Dermis microvascular lymphatic vessel endothelial cell (primary cell): ENCODE results near the gene TRIM44. TPM values are rescaled to one million over a fixed set of nuclear protein-coding genes. Genes with fewer than 3 reads are reported as not detected.
"Not testable (repeated sequence)": the region's sequence is repeated elsewhere in the genome, so short reads cannot be mapped to it uniquely, and the experiment has no call there.

ENCODE experiments used
- DNase-seq, 2 donors: peaks; one replicate each; pipeline versions ENCODE4 v3.0.0 to v3.0.0-alpha.2; 2010; ENCODE audit warnings: low read depth in 2 of 2
- total RNA-seq: library from RNA; depleted of rRNA; stranded (reverse); fragments of >200 nt; gene quantifications from 2 replicates; pipeline ENCODE4 v1.2.1, GENCODE V29; 2014

Gene TRIM44
- total RNA-seq, 1 donor from 2014 or later = 10.7 TPM

DNA sequence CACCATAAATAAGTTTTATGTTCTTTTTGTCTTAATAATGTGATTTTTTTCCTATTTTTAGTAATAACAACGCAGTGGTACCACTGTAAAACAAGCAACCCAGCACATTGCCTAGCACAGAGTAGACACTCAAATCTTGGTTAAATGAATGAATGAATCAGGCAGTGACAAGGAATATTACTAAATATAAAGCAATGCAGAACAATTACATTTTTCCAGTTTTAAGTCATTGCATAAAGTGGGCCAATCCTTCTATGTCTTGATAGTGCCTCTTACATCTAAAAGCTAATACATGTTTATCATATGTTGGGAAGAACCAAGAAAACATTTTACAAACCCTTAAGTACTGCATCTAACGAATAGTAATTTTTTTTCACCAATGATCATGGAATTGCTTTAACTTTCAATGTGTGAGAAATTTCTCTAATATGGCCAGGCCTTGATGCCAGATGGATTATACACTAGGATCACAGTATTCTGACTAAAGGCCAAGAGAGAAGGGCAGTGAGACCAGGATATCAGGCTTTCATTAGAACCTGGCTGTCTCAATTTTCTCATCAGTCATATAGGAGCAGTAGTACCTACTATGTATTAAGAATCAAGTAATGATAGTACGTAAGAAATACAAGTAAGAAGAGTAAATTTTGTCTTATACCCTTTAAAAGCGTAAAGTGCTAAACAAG is 88.5 kb downstream of the TRIM44 start:
- DNase-seq = no peak

- DNase-seq = peak; percentile 30 to 67
Measured at GRCh38 chr11:35751664-35752061, 89.1 kb downstream of the TRIM44 start.

- peak in 1 of 2 donors; percentile 40 for DNase-seq
Measured at GRCh38 chr11:35752115-35752514, 89.5 kb downstream of the TRIM44 start.

GRCh38 chr11:35753573-35753972 is 91.0 kb downstream of the TRIM44 start:
- DNase-seq = not testable (repeated sequence)

GRCh38 chr11:35759951-35760350 is 97.4 kb downstream of the TRIM44 start:
- DNase-seq = not testable (repeated sequence)

- DNase-seq = no peak
Measured at GRCh38 chr11:35761899-35762298, 99.3 kb downstream of the TRIM44 start.

- DNase-seq = no peak
Measured at GRCh38 chr11:35763301-35763700, 100.7 kb downstream of the TRIM44 start.

- no peak for DNase-seq
Measured at GRCh38 chr11:35763765-35764164, 101.2 kb downstream of the TRIM44 start.

- peak in 1 of 2 donors; percentile 14 for DNase-seq
Measured at GRCh38 chr11:35764417-35764816, 101.8 kb downstream of the TRIM44 start.

DNA sequence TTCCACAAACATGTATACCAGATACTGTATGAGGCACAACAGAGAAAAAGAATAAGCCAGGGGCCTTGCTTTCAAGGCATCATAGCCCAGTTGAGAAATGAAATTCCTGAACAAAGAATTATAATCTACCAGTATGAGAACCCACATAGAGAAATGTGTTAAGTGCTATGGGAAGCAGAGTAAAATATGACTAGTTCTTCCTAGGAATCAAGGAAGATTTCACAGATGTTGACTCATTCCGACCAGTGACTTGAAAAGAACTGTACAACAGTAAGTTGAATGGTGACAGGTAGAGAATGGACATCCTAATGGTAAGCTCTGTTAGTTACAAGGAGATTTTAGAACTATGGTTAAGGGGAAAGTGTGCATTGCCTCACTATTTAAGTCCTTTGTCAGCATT is 102.6 kb downstream of the TRIM44 start:
- DNase-seq = no peak

DNA sequence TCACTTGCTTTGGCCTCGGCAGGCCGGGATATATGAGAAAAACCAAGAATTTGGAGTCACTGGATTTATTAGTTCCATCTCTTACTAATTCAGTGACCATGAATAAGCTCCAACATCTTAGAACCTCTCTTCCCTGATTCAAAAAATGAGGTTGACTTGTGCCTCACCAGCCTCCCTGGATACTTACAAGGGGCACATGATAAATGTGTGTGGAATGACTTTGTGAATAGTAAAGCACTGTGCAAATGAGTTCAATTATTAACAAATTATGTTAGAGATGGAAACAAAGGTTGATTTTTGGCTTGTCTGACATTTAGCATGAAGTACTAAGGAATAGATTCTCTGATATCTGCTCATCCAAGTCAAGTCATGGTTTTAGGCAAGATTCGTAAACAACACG is 104.1 kb downstream of the TRIM44 start:
- no peak for DNase-seq

GRCh38 chr11:35770425-35770824 is 107.8 kb downstream of the TRIM44 start:
- DNase-seq = peak in 1 of 2 donors; percentile 8

- no peak for DNase-seq
Measured at GRCh38 chr11:35771722-35772121, 109.1 kb downstream of the TRIM44 start.

DNA sequence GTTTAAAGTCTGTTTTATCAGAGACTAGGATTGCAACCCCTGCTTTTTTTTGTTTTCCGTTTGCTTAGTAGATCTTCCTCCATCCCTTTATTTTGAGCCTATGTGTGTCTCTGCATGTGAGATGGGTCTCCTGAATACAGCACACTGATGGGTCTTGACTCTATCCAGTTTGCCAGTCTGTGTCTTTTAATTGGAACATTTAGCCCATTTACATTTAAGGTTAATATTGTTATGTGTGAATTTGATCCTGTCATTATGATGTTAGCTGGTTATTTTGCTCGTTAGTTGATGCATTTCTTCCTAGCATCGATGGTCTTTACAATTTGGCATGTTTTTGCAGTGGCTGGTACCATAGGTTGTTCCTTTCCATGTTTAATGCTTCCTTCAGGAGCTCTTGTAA is 114.7 kb downstream of the TRIM44 start:
- DNase-seq = not testable (repeated sequence)

DNA sequence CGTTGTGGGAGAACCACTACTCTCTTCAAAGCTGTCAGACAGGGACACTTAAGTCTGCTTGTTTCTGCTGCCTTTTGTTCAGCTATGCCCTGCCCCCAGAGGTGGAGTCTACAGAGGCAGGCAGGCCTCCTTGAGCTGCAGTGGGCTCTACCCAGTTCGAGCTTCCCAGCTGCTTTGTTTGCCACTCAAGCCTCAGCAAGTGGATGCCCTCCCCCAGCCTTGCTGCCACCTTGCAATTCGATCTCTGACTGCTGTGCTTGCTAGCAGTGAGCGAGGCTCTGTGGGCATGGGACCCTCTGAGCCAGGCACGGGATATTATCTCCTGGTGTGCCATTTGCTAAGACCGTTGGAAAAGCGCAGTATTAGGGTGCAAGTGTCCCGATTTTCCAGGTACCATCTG is 116.4 kb downstream of the TRIM44 start:
- DNase-seq = not testable (repeated sequence)

DNA sequence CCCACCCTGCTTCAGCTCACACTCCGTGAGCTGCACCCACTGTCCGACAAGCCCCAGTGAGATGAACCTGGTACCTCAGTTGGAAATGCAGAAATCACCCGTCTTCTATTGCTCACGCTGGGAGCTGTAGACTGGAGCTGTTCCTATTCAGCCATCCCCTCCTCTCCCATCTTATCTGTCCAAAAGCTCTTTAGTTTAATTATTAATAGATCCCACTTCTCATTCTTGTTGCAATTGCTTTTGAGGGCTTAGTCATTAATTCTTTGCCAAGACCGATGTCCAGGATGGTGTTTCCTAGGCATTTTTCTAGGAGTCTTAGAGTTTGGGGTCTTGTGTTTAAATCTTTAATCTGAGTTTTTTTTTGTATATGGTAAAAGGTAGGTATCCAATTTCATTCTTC is 116.8 kb downstream of the TRIM44 start:
- DNase-seq = no peak

DNA sequence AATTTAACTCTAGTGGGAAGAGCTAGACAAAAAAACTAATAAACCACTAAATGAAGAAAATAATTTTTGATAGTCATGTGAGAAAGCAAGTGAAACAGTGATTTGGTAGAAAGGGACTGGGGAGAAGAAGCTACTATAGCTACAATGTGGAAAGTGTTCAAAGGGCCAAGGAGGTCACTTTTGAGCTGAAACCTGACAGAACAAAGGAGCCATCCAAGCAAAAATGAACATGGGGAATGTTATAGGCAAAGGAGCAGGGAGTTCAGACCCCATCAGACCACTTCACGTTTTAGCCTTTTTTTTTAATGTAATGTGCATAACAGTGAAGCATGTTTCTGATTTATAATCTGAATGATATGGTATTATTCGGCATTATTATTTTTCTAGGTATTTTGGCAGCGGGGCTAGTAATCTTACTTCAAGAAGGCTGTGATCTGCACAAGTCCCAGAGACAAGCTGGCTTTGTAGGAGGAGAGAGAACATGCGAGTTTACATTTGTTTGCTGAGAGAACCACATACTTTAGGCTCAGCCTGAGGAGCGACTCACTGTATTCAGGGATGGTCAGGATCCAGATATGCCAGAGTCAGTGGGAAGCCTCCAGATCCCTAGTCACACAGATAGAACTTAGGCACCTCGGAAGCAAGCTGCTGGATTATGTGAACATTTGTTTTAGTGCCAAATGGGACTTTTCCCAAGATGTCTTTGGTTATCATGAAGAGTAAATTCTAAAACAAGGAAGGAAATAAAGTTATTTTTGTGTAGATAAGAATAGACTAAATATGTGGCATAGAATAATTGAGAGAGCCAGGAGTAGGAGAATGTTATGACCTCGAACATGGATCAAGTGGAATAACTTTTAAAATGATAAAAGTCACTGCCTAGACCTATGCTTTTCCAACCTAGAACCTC is 118.6 kb downstream of the TRIM44 start:
- no peak for DNase-seq

- DNase-seq = no peak
Measured at GRCh38 chr11:35781861-35782470, 119.4 kb downstream of the TRIM44 start.

DNA sequence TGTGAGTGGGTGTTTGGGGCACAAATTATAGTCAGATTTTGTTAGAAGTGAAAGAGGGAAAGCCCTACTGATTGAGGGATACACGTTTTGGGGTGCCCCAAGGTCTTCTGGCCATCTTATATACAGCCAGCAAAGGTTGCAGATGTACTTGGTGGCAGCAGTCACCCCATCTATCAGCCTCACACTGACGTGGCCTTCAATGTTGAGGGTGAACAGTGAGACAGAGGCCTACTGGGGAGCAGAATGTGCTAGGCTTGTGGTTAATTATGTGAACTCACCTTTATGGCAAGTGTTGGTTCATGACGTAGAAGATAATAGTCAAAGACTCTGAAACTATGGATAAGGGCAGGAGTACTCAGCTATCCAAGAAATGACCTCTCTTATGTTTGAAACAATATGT is 121.2 kb downstream of the TRIM44 start:
- DNase-seq = no peak

DNA sequence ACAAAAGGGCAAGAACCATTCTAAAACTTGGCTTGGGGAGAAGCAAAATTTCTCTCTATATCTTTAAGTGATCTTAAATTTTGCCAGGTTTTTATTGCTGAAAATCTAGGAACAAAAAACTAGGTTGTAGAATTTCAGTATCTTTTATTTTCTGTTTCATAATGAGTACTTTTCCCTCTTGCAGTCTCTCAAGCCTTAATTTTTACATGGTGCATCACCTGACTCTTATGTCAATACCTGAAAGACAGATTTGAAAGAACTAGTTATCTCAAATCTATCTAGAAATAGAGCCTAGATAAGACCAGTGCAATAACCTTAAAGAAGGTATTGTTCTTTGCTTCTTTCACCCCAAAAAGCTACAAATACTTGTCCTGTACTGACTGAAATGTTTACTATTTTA is 122.1 kb downstream of the TRIM44 start:
- no peak for DNase-seq

- DNase-seq = peak in 1 of 2 donors; percentile 39
Measured at GRCh38 chr11:35785287-35786167, 123.0 kb downstream of the TRIM44 start.
